Measurements from ENCODE around the gene DENND1B. TPM values are rescaled to one million over a fixed set of nuclear protein-coding genes. Genes with fewer than 3 reads are reported as not detected.

DENND1B gene
- total and polyA plus RNA-seq, 4 donors: 1.7 to 13.7 (median 7.9) TPM

GRCh38 chr1:197782722-197783360, 7.6 kb upstream of the DENND1B start (continued):
- TF ChIP-seq EGR1 (IDR thresholded peaks at IDR 0.05; ENCODE audit: low read depth in 2 of 2) (no peak), SP1 (IDR thresholded peaks at IDR 0.05) (no peak), RXRA (IDR thresholded peaks at IDR 0.05) (no peak), CTCF (IDR thresholded peaks at IDR 0.05; ENCODE audit: low read depth, low read length, missing input control) (no peak), TAF1 (conservative IDR thresholded peaks at IDR 0.05) (no peak), MAX (IDR thresholded peaks at IDR 0.05) (no peak)

- 79% methylated on average over 2 of the region's 2 CpGs for WGBS
- TF ChIP-seq RAD21 (IDR thresholded peaks at IDR 0.05): no peak
- TF ChIP-seq RXRA (IDR thresholded peaks at IDR 0.05): no peak
- no peak for TF ChIP-seq FOXA2 (IDR thresholded peaks at IDR 0.05)
- TF ChIP-seq HNF4A (conservative IDR thresholded peaks at IDR 0.05): no peak
- Histone ChIP-seq H3K9me3 (ENCODE audit: control insufficient read depth in 4 of 4, low read length in 3 of 4) (no peaks in the 10 kb centered on the region), H3K27ac (ENCODE audit: low read depth in 1 of 2, low read length in 2 of 2) (no peak overlapping the region), H3K9ac (ENCODE audit: low read depth in 1 of 2, low read length in 2 of 2) (no peak overlapping the region), H3K36me3 (ENCODE audit: control insufficient read depth in 4 of 4, insufficient read depth in 3 of 4, low read depth in 1 of 4, low read length in 3 of 4) (no peaks in the 10 kb centered on the region), H3K4me3 (ENCODE audit: low read depth in 1 of 3, low read length in 3 of 3) (no peak overlapping the region), H3K27me3 (ENCODE audit: control insufficient read depth in 4 of 4, insufficient read depth in 4 of 4, low read length in 3 of 4) (no peaks in the 10 kb centered on the region), H3K4me1 (ENCODE audit: control insufficient read depth in 4 of 4, insufficient read depth in 4 of 4, low read length in 3 of 4) (no peaks in the 10 kb centered on the region)
- DNase-seq (ENCODE audit: low spot score): no peak
These were observed 6.9 kb upstream of the DENND1B start for GRCh38 chr1:197781968-197782721.

GRCh38 chr1:197779921-197780320, 4.6 kb upstream of the DENND1B start:
- no peaks in the 10 kb centered on the region for H3K9me3 ChIP-seq (ENCODE audit: control insufficient read depth in 4 of 4, low read length in 3 of 4)
- TF ChIP-seq ZBTB33 (IDR thresholded peaks at IDR 0.05) (no peak), EGR1 (IDR thresholded peaks at IDR 0.05; ENCODE audit: low read depth in 2 of 2) (no peak)
- no peaks in the 10 kb centered on the region for H3K36me3 ChIP-seq (ENCODE audit: control insufficient read depth in 4 of 4, insufficient read depth in 3 of 4, low read depth in 1 of 4, low read length in 3 of 4)
- H3K27me3 ChIP-seq (ENCODE audit: control insufficient read depth in 4 of 4, insufficient read depth in 4 of 4, low read length in 3 of 4): no peaks in the 10 kb centered on the region
- H3K4me1 ChIP-seq (ENCODE audit: control insufficient read depth in 4 of 4, insufficient read depth in 4 of 4, low read length in 3 of 4): peaks cover 0 to 10% (median 6%) of the 10 kb centered on the region in 4 donors
- H3K27ac ChIP-seq (ENCODE audit: low read depth in 1 of 2, low read length in 2 of 2): no peak overlapping the region
- no peak for DNase-seq (ENCODE audit: low spot score)
- H3K9ac ChIP-seq (ENCODE audit: low read depth in 1 of 2, low read length in 2 of 2): no peak overlapping the region
- no peak overlapping the region for H3K4me3 ChIP-seq (ENCODE audit: low read depth in 1 of 3, low read length in 3 of 3)

Measured in liver (tissue), 9 donors.